ENCODE results near the gene SLC16A9. TPM values are rescaled to one million over a fixed set of nuclear protein-coding genes. Genes with fewer than 3 reads are reported as not detected.
"Not testable (repeated sequence)": the region's sequence is repeated elsewhere in the genome, so short reads cannot be mapped to it uniquely, and the experiment has no call there.

SLC16A9 gene
- total and polyA plus RNA-seq, 4 experiments from 2014 or later = not detected

GRCh38 chr10:59672150-59672875 lies 37.3 kb downstream of the SLC16A9 start:
- no peak overlapping the region for H3K27ac Mint-ChIP-seq
- H3K4me1 Mint-ChIP-seq = no peaks in the 10 kb centered on the region
- H3K9me3 ChIP-seq (ENCODE audit: control insufficient read depth in 1 of 2, low read length in 2 of 2) = no peaks in the 10 kb centered on the region
- no peaks in the 10 kb centered on the region for H3K9me3 Mint-ChIP-seq
- no peak overlapping the region for H3K27ac ChIP-seq (ENCODE audit: low read depth, low read length)
- H3K27me3 ChIP-seq (ENCODE audit: insufficient read depth, low read length) = no peaks in the 10 kb centered on the region
- CTCF ChIA-PET (ENCODE audit: partially characterized antibody) = interaction anchor here (1.1 kb wide), 1 partner anchor 37 kb away, joined by 4 read pairs; no protein-coding TSS in a partner anchor
- H3K4me3 ChIP-seq (ENCODE audit: low read length in 2 of 2) = no peak overlapping the region
- POLR2A ChIA-PET (ENCODE audit: partially characterized antibody) = no interaction called here
- H3K4me1 ChIP-seq (ENCODE audit: insufficient read depth, low read length) = no peaks in the 10 kb centered on the region
- H3K27me3 Mint-ChIP-seq = peaks cover 0 to 2% of the 10 kb centered on the region in 2 donors
- DNase-seq = no peak
- no peak overlapping the region for H3K4me3 Mint-ChIP-seq
- H3K36me3 ChIP-seq (ENCODE audit: insufficient read depth, low read length) = no peaks in the 10 kb centered on the region
- intact Hi-C loops (cut with micrococcal nuclease) = no loop called here
- H3K36me3 Mint-ChIP-seq = no peaks in the 10 kb centered on the region

DNA sequence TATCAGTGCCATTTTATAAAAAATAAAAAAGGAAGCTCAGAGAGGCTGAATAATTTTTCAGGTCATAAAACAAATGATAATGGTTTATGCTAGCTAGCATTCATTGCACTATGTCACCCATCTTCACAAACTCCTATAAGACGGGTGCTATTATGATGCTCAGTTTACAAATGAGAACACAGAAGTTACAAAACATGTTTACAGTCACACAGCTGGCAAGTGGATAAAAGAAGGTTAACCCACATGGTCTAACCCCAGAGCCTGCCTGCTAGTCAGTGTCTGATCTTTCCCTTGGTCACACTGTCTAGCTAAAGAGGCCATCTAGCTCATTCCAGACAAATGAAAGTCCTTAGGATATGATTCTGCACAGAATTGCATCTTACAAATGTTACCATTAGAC lies 39.4 kb downstream of the SLC16A9 start:
- H3K36me3 Mint-ChIP-seq = no peaks in the 10 kb centered on the region
- H3K27ac Mint-ChIP-seq = no peak overlapping the region
- no peak overlapping the region for H3K4me3 Mint-ChIP-seq
- CTCF ChIA-PET (ENCODE audit: partially characterized antibody) = interaction anchor here (0.9 to 1.7 kb wide), 5 partner anchors 9 to 45 kb away, joined by 3 to 5 read pairs (median 4); no protein-coding TSS in a partner anchor
- POLR2A ChIA-PET (ENCODE audit: partially characterized antibody) = no interaction called here
- Histone ChIP-seq H3K9me3 (ENCODE audit: control insufficient read depth in 1 of 2, low read length in 2 of 2) (no peaks in the 10 kb centered on the region), H3K4me3 (ENCODE audit: low read length in 2 of 2) (no peak overlapping the region), H3K27ac (ENCODE audit: low read depth, low read length) (no peak overlapping the region), H3K36me3 (ENCODE audit: insufficient read depth, low read length) (no peaks in the 10 kb centered on the region), H3K4me1 (ENCODE audit: insufficient read depth, low read length) (no peaks in the 10 kb centered on the region), H3K27me3 (ENCODE audit: insufficient read depth, low read length) (no peaks in the 10 kb centered on the region)
- intact Hi-C loops (cut with micrococcal nuclease) = no loop called here
- no peaks in the 10 kb centered on the region for H3K4me1 Mint-ChIP-seq
- peaks cover 0 to 2% (median 0%) of the 10 kb centered on the region in 8 donors for H3K9me3 Mint-ChIP-seq
- peaks cover 0 to 2% of the 10 kb centered on the region in 2 donors for H3K27me3 Mint-ChIP-seq
- no peak for DNase-seq

GRCh38 chr10:59668096-59668495 lies 41.6 kb downstream of the SLC16A9 start:
- DNase-seq = no peak
- Mint-ChIP-seq H3K4me3 (no peak overlapping the region), H3K27ac (no peak overlapping the region), H3K9me3 (peaks cover 0 to 2% (median 0%) of the 10 kb centered on the region in 8 donors), H3K27me3 (peaks cover 0 to 2% of the 10 kb centered on the region in 2 donors), H3K36me3 (no peaks in the 10 kb centered on the region), H3K4me1 (no peaks in the 10 kb centered on the region)
- ChIA-PET CTCF (ENCODE audit: partially characterized antibody) (no interaction called here), POLR2A (ENCODE audit: partially characterized antibody) (no interaction called here)
- H3K9me3 ChIP-seq (ENCODE audit: control insufficient read depth in 1 of 2, low read length in 2 of 2) = no peaks in the 10 kb centered on the region
- H3K4me3 ChIP-seq (ENCODE audit: low read length in 2 of 2) = no peak overlapping the region
- H3K27ac ChIP-seq (ENCODE audit: low read depth, low read length) = no peak overlapping the region
- no peaks in the 10 kb centered on the region for H3K27me3 ChIP-seq (ENCODE audit: insufficient read depth, low read length)
- no peaks in the 10 kb centered on the region for H3K36me3 ChIP-seq (ENCODE audit: insufficient read depth, low read length)
- H3K4me1 ChIP-seq (ENCODE audit: insufficient read depth, low read length) = no peaks in the 10 kb centered on the region
- intact Hi-C loops (cut with micrococcal nuclease) = no loop called here

DNA sequence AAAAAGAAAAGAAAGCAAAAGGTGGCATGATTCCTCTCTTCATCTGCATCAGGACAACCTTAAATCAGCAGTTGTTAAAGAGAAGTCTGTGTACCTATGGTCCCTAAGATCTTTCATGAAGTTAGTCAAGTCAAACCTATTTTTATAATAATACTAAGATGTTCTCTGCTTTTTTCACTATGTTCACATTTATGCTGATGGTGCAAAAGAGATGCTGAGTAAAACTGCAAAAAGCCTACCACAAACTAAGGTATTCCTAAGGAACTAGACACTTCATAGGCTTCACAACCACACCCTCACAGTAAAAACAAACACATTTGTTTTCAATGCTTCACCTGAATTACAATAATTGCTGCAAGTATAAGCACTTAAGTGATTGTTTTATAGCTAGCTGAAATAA lies 43.3 kb downstream of the SLC16A9 start:
- CTCF ChIA-PET (ENCODE audit: partially characterized antibody) = interaction anchor here (1.5 kb wide), 1 partner anchor 11 kb away, joined by 3 read pairs; no protein-coding TSS in a partner anchor
- H3K4me1 ChIP-seq (ENCODE audit: insufficient read depth, low read length) = no peaks in the 10 kb centered on the region

DNA sequence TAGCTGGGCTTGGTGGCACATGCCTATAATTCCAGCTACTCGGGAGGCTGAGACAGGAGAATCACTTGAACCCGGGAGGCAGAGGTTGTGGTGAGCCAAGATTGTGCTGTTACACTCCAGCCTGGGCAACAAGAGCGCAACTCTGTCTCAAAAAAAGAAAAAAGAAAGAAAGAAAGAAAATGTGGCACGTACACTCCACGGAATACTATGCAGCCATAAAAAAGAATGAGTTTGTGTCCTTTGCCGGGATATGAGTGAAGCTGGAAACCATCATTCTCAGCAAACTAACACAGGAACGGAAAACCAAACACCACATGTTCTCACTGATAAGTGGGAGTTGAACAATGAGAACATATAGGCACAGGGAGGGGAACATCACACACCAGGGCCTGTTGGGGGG lies 46.4 kb downstream of the SLC16A9 start:
- H3K9me3 Mint-ChIP-seq; H3K27ac Mint-ChIP-seq; H3K4me3 Mint-ChIP-seq; H3K36me3 ChIP-seq (ENCODE audit: insufficient read depth, low read length); H3K9me3 ChIP-seq (ENCODE audit: control insufficient read depth in 1 of 2, low read length in 2 of 2); H3K27me3 ChIP-seq (ENCODE audit: insufficient read depth, low read length); DNase-seq; POLR2A ChIA-PET (ENCODE audit: partially characterized antibody); H3K36me3 Mint-ChIP-seq; H3K4me1 ChIP-seq (ENCODE audit: insufficient read depth, low read length); CTCF ChIA-PET (ENCODE audit: partially characterized antibody); intact Hi-C loops (cut with micrococcal nuclease); H3K4me3 ChIP-seq (ENCODE audit: low read length in 2 of 2); H3K4me1 Mint-ChIP-seq; H3K27me3 Mint-ChIP-seq; H3K27ac ChIP-seq (ENCODE audit: low read depth, low read length): not testable (repeated sequence)

More for the DNA sequence above, 43.3 kb downstream of the SLC16A9 start:
- Mint-ChIP-seq H3K4me3 (no peak overlapping the region), H3K4me1 (no peaks in the 10 kb centered on the region), H3K27me3 (no peaks in the 10 kb centered on the region), H3K36me3 (no peaks in the 10 kb centered on the region), H3K27ac (no peak overlapping the region), H3K9me3 (peaks cover 0 to 4% (median 0%) of the 10 kb centered on the region in 8 donors)
- POLR2A ChIA-PET (ENCODE audit: partially characterized antibody) = interaction anchor here (0.6 kb wide), 1 partner anchor 571 kb away, joined by 3 read pairs; no protein-coding TSS in a partner anchor
- no peak for DNase-seq
- no peak overlapping the region for H3K27ac ChIP-seq (ENCODE audit: low read depth, low read length)
- H3K36me3 ChIP-seq (ENCODE audit: insufficient read depth, low read length) = no peaks in the 10 kb centered on the region
- H3K27me3 ChIP-seq (ENCODE audit: insufficient read depth, low read length) = no peaks in the 10 kb centered on the region
- no peak overlapping the region for H3K4me3 ChIP-seq (ENCODE audit: low read length in 2 of 2)
- intact Hi-C loops (cut with micrococcal nuclease) = no loop called here
- H3K9me3 ChIP-seq (ENCODE audit: control insufficient read depth in 1 of 2, low read length in 2 of 2) = no peaks in the 10 kb centered on the region

DNA sequence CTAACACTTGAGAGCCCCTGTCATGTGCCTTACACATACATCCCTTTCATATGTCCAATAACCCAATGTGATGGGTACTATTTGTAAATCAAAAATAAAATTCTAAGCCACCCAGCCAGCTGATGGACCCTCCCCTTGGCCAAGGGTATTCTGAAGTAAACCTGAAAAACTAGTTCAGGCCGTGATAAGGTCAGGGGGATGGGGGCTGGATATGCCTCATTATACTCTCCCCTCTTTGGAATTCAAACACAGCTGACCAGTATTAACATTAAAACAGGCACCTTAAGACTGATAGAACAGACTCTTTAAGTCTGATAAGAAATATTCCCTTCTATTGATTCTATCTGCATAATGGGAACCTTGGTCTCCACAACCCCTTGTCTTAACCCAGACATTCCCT lies 51.9 kb downstream of the SLC16A9 start:
- intact Hi-C loops (cut with micrococcal nuclease) = no loop called here

DNA sequence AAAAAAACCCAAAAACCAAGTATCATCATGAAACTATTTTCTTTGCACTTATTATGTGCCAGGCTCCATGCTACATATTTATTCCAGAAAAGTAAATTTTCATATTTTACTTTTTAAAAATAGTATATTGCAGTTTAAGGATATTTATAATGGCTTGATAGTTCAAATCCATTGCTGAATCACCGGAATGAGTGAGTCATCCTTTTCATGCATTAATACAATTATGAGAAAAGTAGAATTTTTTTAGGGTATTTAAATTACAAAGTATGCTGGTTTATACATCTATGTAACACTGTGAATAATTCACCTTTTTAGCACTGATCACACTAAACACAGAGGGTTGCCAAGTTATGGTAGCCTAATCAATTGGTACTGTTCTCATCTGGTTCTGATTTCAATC lies 54.3 kb downstream of the SLC16A9 start:
- no peak for DNase-seq
- intact Hi-C loops (cut with micrococcal nuclease) = no loop called here
- CTCF ChIA-PET (ENCODE audit: partially characterized antibody) = no interaction called here
- Histone ChIP-seq H3K4me1 (ENCODE audit: insufficient read depth, low read length) (peaks cover 6% of the 10 kb centered on the region), H3K4me3 (ENCODE audit: low read length in 2 of 2) (no peak overlapping the region), H3K27me3 (ENCODE audit: insufficient read depth, low read length) (no peaks in the 10 kb centered on the region), H3K9me3 (ENCODE audit: control insufficient read depth in 1 of 2, low read length in 2 of 2) (no peaks in the 10 kb centered on the region), H3K36me3 (ENCODE audit: insufficient read depth, low read length) (no peaks in the 10 kb centered on the region), H3K27ac (ENCODE audit: low read depth, low read length) (no peak overlapping the region)
- Mint-ChIP-seq H3K9me3 (peaks cover 0 to 9% (median 3%) of the 10 kb centered on the region in 8 donors), H3K4me1 (peaks cover 4 to 9% (median 8%) of the 10 kb centered on the region in 4 donors), H3K27me3 (peaks cover 1 to 6% of the 10 kb centered on the region in 2 donors), H3K4me3 (no peak overlapping the region), H3K27ac (no peak overlapping the region), H3K36me3 (no peaks in the 10 kb centered on the region)
- POLR2A ChIA-PET (ENCODE audit: partially characterized antibody) = no interaction called here

More for the DNA sequence above, 51.9 kb downstream of the SLC16A9 start:
- H3K9me3 ChIP-seq (ENCODE audit: control insufficient read depth in 1 of 2, low read length in 2 of 2) = no peaks in the 10 kb centered on the region
- H3K4me1 ChIP-seq (ENCODE audit: insufficient read depth, low read length) = peaks cover 6% of the 10 kb centered on the region
- POLR2A ChIA-PET (ENCODE audit: partially characterized antibody) = no interaction called here
- DNase-seq = no peak
- no peaks in the 10 kb centered on the region for H3K36me3 Mint-ChIP-seq
- CTCF ChIA-PET (ENCODE audit: partially characterized antibody) = no interaction called here
- H3K4me3 ChIP-seq (ENCODE audit: low read length in 2 of 2) = no peak overlapping the region
- no peak overlapping the region for H3K4me3 Mint-ChIP-seq
- no peak overlapping the region for H3K27ac Mint-ChIP-seq
- peaks cover 1 to 7% of the 10 kb centered on the region in 2 donors for H3K27me3 Mint-ChIP-seq
- peaks cover 4 to 9% (median 8%) of the 10 kb centered on the region in 4 donors for H3K4me1 Mint-ChIP-seq
- H3K9me3 Mint-ChIP-seq = peaks cover 0 to 10% (median 3%) of the 10 kb centered on the region in 8 donors
- no peaks in the 10 kb centered on the region for H3K27me3 ChIP-seq (ENCODE audit: insufficient read depth, low read length)
- H3K36me3 ChIP-seq (ENCODE audit: insufficient read depth, low read length) = no peaks in the 10 kb centered on the region
- no peak overlapping the region for H3K27ac ChIP-seq (ENCODE audit: low read depth, low read length)
